Rectal smooth muscle tissue (tissue), 1 donor: ENCODE data around the gene TJAP1.

Source experiments
- H3K27ac ChIP-seq: one replicate; pipeline ENCODE4 v1.7.0; 2013; ENCODE audit warnings: low read depth, low read length, inconsistent platforms
- H3K27me3 ChIP-seq: one replicate; pipeline ENCODE4 v1.7.0; 2013; ENCODE audit warnings: low read length; ENCODE audit not compliant: control insufficient read depth, insufficient read depth
- H3K36me3 ChIP-seq: one replicate; pipeline ENCODE4 v1.7.0; 2013; ENCODE audit warnings: low read length; ENCODE audit not compliant: control insufficient read depth, insufficient read depth
- H3K4me1 ChIP-seq: one replicate; pipeline ENCODE4 v1.7.0; 2013; ENCODE audit warnings: low read length; ENCODE audit not compliant: control insufficient read depth, insufficient read depth
- H3K4me3 ChIP-seq: one replicate; pipeline ENCODE4 v1.7.0; 2013; ENCODE audit warnings: low read length
- H3K9ac ChIP-seq: one replicate; pipeline ENCODE4 v1.7.0; 2013; ENCODE audit warnings: low read length

Gene TJAP1

DNA sequence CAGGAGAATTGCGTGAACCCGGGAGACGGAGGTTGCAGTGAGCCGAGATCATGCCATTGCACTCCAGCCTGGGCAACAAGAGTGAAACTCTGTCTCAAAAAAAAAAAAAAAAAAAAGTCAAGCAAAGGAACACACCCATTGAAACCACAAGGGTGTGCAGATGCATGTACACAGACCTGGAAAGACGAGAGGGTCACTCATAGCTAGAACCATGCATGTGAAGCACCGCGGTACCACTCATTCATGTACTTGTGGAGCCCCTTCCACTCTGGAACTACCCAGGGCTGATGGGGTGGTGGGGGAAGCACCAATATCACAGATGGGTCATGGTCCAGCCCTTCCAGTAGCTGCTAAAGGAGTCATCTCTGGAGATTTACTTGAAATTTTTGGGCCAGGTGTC lies 7.4 kb upstream of the TJAP1 start:
- H3K27ac ChIP-seq: no peak overlapping the region
- no peaks in the 10 kb centered on the region for H3K36me3 ChIP-seq
- no peaks in the 10 kb centered on the region for H3K4me1 ChIP-seq
- no peak overlapping the region for H3K4me3 ChIP-seq
- no peak overlapping the region for H3K9ac ChIP-seq
- peaks cover 2% of the 10 kb centered on the region for H3K27me3 ChIP-seq

DNA sequence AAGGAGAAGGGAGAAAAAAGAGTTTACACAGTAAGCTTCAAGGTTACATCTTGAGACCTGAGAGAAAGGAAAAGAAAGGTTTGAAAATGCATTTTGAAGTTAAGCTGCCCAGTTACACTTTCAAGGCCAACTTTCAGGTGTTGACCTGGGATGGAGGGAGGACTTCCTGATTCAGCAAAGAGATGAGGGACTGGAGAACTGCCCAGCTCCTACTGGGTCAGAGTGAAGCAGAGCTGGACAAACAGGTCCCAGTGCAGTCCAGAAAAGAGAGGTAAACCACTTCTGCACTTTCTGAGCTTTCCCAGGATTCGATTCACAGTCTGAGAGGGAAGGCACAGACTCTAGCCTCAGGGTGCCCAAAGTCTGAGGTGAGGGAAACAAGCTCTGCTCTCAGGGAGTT lies 6.0 kb upstream of the TJAP1 start:
- no peak overlapping the region for H3K4me3 ChIP-seq
- no peaks in the 10 kb centered on the region for H3K36me3 ChIP-seq
- H3K27ac ChIP-seq: no peak overlapping the region
- peaks cover 2% of the 10 kb centered on the region for H3K27me3 ChIP-seq
- no peak overlapping the region for H3K9ac ChIP-seq
- no peaks in the 10 kb centered on the region for H3K4me1 ChIP-seq

DNA sequence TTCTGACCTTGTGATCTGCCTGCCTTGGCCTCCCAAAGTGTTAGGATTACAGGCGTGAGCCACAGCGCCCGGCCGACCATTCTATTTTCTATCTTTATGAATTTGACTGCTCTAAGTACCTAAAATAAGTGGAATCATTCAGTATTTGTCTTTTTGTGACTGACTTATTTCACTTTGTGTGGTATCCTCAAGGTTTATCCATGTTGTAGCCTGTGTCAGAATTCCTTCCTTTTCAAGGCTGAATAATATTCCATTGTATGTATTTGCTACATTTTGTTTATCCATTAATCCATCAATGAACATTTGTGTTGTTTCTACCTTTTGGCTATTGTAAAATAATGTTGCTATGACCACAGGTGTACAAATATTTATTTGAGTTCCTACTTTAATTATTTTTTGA lies 4.9 kb upstream of the TJAP1 start:
- no peak overlapping the region for H3K9ac ChIP-seq
- H3K36me3 ChIP-seq: no peaks in the 10 kb centered on the region
- peaks cover 2% of the 10 kb centered on the region for H3K27me3 ChIP-seq
- H3K27ac ChIP-seq: no peak overlapping the region
- H3K4me1 ChIP-seq: peaks cover 3% of the 10 kb centered on the region
- no peak overlapping the region for H3K4me3 ChIP-seq

DNA sequence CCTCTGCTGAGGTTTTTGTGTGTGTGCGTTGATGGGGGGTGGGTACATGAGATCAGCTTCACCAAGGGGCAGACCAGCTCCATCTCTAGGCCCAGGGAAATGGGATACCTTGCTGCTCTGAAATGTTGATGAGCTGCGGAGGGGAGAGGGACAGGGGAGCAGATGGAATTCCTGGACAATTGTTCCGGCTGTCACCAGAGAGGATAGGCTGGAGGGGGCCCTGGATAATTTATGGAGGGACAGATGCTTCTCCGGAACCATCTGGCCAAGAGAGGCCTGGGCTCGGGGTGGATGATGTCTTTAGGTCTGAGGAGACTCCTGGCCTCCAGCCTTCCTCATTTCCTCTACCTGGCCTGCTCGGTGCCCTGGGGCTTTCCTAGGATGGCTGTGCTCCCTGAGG lies 1.9 kb upstream of the TJAP1 start:
- Histone ChIP-seq H3K27me3 (no peaks in the 10 kb centered on the region), H3K9ac (no peak overlapping the region), H3K27ac (no peak overlapping the region), H3K36me3 (no peaks in the 10 kb centered on the region), H3K4me1 (peaks cover 14% of the 10 kb centered on the region), H3K4me3 (no peak overlapping the region)

DNA sequence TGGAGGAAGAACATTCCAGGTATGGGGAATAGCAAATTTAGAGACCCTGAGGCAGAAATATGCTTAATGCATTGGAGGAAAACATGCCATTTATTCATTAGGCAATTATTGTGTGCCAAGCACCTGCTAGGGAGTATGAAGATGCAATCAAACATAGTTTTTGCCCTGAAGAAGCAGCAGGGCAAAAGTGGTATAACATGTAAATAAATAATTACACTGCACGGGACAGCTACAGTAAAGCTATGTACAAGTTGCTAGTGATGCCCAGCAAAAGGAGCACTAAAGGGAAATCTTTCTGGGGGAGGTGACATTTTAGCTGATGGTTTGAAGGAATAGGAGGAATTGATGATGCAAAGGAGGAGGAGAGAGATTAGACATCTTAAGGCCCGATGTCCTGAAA lies 624 bp upstream of the TJAP1 start:
- peak overlapping the region; percentile 67 for H3K4me3 ChIP-seq
- peaks cover 14% of the 10 kb centered on the region for H3K4me1 ChIP-seq
- no peaks in the 10 kb centered on the region for H3K36me3 ChIP-seq
- peak overlapping the region; percentile 55 for H3K27ac ChIP-seq
- H3K27me3 ChIP-seq: no peaks in the 10 kb centered on the region
- H3K9ac ChIP-seq: peak overlapping the region; percentile 77

DNA sequence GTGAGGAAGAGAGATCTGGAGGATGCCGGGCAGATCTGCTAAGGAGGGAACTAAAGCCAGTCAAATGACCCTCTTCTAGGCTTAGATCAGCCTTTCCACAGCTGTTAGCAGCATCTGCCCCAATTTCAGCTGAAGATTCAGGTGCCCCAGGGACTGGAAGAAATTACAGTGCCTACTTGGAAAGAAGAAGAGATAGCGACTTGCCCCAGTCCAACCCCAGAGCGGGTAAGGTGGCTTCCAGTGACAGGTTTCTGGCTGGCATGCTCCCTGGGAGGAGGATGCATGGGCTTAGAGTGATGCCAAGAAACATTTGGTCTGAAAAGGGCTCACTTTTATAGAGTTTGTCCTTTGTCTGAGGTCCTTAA lies 620 bp downstream of the TJAP1 start:
- H3K4me1 ChIP-seq: peaks cover 14% of the 10 kb centered on the region
- H3K27ac ChIP-seq: peak overlapping the region; percentile 71
- peak overlapping the region; percentile 67 for H3K4me3 ChIP-seq
- H3K27me3 ChIP-seq: no peaks in the 10 kb centered on the region
- H3K9ac ChIP-seq: peak overlapping the region; percentile 34
- H3K36me3 ChIP-seq: no peaks in the 10 kb centered on the region

DNA sequence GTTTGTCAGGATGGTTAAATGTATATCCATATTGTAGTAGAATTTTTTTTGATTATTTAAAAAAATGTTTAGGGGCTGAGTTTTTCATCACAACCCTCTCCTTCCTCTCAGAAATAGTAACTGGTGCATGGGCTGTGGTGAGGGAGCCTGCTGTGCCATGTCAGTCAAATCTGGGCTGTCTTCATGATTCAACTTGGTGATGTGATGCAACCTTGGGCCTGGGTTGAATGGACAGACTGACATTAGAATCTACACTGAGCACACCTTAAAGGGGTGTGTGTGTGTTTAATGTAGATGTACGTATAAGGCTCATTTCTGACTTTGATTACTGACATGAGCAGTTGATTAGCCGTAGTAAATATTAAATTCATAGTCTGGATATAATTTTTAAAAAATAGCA lies 3.7 kb downstream of the TJAP1 start:
- no peak overlapping the region for H3K4me3 ChIP-seq
- H3K27ac ChIP-seq: no peak overlapping the region
- no peaks in the 10 kb centered on the region for H3K27me3 ChIP-seq
- peaks cover 14% of the 10 kb centered on the region for H3K4me1 ChIP-seq
- H3K9ac ChIP-seq: no peak overlapping the region
- no peaks in the 10 kb centered on the region for H3K36me3 ChIP-seq

DNA sequence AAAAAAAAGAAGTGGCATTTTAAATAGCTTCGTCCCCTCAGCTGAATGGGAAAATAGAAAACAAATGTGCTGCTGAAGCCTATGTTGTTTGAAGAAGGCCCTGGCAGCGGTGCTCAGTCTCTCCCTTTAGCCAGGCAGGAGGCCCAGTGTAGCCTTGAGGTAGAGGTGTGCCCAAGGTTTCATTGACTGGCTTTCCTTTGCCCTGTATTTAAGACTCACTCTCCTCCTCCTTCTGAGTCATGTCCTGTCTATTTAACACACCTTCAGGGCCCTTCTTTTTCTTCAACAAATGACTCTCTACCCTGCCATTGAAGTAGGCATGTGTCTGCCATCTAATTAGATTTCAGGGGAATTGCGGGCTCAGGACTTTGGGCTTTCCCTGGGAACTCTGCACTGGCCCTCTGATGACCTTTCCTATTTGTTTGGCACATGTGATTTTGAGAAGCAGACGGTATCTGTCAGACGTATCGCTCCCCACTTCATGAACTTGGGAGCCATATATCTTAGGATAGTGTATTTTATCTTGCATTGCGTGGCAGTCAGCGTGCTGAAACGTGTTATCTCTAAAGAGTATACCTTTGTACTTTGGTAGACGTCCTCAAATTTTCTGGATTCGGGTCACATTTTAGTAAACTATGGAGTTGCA lies 4.3 kb downstream of the TJAP1 start:
- H3K4me1 ChIP-seq: peaks cover 14% of the 10 kb centered on the region
- no peak overlapping the region for H3K9ac ChIP-seq
- no peak overlapping the region for H3K4me3 ChIP-seq

DNA sequence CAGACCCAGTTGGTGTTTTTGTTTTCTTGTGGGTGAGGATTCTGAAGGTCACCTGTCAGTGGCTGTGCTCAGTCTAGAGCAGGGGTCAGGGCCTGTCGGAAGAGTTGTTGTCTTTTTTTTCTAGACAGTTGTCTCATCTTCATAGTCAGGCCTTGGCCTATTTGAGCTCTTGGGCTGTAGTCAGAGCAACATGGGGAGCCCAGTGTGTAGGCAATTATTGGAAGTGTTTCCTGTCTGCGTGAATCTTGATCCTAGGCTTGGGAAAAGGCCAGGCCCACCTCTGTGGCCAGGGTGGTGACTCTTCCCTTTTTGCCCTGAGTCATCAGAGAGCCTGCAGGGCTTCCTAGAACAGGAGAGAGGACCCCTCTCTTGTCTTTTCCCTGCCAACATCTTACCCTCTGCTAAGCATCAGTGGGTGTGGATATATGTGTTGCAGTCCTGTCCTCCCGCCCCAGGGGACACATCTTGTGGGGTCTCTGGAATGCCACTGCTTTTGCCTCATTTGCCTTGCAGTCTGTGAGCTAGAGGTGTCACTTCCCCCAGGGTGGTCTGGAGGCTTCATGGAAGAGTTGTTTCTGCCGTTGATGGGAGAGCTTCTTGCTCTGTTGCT lies 11.4 kb downstream of the TJAP1 start:
- H3K27me3 ChIP-seq: no peaks in the 10 kb centered on the region
- H3K36me3 ChIP-seq: no peaks in the 10 kb centered on the region
- H3K27ac ChIP-seq: no peak overlapping the region
- no peak overlapping the region for H3K4me3 ChIP-seq
- no peak overlapping the region for H3K9ac ChIP-seq
- peaks cover 8% of the 10 kb centered on the region for H3K4me1 ChIP-seq

More for the DNA sequence above, 4.3 kb downstream of the TJAP1 start:
- no peak overlapping the region for H3K27ac ChIP-seq
- no peaks in the 10 kb centered on the region for H3K36me3 ChIP-seq
- H3K27me3 ChIP-seq: no peaks in the 10 kb centered on the region

DNA sequence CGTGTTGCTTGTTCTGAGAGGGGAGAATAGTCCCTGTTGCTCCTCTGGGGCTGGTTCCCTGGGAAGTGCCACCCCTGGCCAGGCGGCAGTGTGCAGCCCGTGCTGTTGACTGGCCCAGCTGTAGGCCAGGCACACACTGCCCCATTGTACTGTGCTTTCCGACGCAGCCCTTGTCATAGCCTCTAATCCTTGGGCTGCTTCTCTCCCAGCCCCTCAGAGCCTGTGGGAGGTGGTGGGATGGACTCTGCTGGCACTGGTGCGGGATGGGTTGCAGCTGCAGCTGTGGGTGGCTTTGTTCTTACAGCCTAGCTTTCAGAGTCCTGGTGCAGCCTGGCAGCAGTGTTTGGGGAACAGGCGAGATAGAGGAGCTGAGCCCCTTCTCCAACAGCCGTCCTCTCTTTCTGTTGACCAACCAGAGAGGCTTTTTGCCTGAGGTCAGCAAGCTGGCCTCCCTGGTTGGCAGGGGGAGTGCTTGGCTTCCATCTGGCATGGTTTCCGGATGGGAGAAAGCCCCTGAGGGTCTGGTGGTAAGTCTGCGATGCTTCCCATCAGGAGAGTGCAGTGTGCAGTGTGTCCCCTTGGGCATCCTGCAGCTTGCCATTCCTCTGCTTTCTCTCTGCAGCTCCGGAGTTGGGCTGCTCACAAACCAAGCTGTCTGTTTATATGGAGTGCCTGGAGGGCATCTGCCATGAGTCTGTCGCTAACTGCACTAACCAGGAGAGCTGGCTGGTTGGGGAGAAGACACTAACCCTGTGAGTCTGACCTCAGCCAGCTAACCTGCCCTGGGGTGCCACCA lies 12.1 kb downstream of the TJAP1 start:
- Histone ChIP-seq H3K4me3 (no peak overlapping the region), H3K36me3 (no peaks in the 10 kb centered on the region), H3K9ac (no peak overlapping the region), H3K27ac (no peak overlapping the region), H3K27me3 (no peaks in the 10 kb centered on the region), H3K4me1 (peaks cover 8% of the 10 kb centered on the region)

DNA sequence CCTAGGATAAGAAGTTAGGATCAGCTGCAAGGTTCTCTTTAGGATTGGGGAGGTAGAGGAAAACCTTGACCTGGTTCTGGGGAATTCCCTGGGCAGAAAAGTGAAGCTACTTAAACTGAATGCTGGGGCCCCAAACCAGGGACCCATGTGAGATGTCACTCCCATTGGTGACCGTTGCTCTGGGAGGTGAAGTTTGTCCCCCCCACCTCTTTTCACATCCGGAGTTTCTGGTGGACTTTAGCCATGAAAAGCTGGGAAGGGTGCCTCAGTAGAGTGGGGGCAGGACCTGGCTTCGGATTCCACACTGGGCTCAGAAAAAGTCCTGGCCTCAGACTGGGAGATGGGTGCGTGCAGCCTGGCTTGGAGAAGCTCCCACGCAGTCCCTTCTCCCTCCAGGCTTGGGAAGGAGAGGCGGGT lies 13.2 kb downstream of the TJAP1 start:
- H3K4me3 ChIP-seq: no peak overlapping the region
- no peak overlapping the region for H3K27ac ChIP-seq
- H3K36me3 ChIP-seq: no peaks in the 10 kb centered on the region
- no peaks in the 10 kb centered on the region for H3K27me3 ChIP-seq
- peaks cover 8% of the 10 kb centered on the region for H3K4me1 ChIP-seq
- H3K9ac ChIP-seq: no peak overlapping the region

DNA sequence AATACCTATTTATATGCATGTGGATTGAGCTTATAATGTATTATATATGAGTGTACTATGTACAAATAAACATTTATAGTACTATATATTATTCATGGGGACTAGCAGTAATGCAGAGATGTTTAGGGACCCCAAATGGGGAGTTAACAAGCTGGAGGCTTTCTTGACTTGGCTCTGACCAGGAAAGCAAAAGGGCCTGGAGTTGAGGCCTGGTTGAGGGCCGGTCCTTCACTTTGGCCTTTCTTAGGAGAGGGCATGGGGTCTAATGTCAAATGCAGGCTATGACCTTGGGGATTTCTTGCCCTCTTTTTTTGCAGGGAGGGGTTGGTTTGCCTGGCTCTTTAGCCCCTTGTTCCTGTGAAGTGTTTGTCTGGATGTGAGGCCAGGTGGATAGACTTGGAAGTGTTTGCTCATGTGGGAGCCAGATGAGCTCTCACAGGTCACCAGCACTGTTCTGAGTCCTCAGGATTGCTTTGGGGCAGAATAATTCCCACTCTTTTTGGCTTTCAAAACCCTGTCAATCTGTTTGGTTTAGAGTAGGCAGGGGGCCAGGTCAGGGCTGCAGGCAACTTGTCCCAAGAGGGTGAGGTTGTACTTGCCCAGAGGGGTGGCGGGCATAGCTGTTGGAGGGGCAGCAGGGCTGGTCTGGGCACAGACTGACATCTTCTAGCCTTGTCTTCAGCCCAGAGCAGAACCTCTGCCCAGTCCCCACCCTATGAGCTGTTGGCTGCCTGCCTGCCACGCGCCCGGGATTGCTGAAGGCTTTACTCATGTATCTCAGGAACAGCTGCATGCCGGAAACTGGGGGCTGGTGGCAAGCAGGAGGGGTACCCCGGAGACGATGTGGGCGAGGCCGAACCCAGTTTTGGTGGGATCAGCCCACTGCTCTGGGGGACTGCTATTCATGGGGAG lies 14.6 kb downstream of the TJAP1 start:
- Histone ChIP-seq H3K9ac (no peak overlapping the region), H3K27ac (no peak overlapping the region), H3K4me1 (peaks cover 11% of the 10 kb centered on the region), H3K4me3 (no peak overlapping the region), H3K27me3 (no peaks in the 10 kb centered on the region), H3K36me3 (no peaks in the 10 kb centered on the region)
